ENCODE measurements around the gene AGAP5. TPM values are rescaled to one million over a fixed set of nuclear protein-coding genes. Genes with fewer than 3 reads are reported as not detected.

The AGAP5 gene
- total and polyA plus RNA-seq, 2 of the 4 experiments (the other 2 are of a cell fraction) = 1.8 to 4.1 TPM

DNA sequence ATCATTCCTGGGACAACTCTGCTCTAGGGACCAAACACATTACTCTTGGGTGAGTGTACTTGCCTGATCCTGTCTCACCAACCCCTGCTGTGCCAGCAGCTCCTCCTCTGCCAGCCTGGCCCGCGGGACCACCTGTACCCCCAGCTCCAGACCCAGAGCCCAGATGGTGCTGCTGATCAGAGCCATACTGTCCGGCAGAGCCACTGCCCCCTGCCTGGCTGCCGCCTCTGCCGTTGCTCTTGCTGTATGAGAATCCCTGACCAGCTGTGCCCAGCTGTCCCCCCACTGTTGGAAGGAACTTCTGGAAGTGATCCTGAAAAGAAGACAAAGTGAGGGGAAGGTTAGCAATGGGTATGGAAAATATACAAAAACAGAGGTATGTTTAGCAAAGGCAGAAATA, 63.5 kb downstream of the AGAP5 start:
- Histone ChIP-seq H4K8ac (ENCODE audit: low read depth in 2 of 2, low read length in 2 of 2) (no peak overlapping the region), H2BK20ac (ENCODE audit: low read depth, low read length) (no peak overlapping the region), H4K5ac (ENCODE audit: low read depth, low read length) (no peak overlapping the region), H2BK5ac (ENCODE audit: low read depth, low read length, poor library complexity, severe bottlenecking) (no peak overlapping the region), H3K4me2 (ENCODE audit: low read depth, low read length) (no peak overlapping the region; the same call in 1 of the 2 replicates), H2BK120ac (ENCODE audit: low read depth, low read length) (no peak overlapping the region), H3K4me1 (ENCODE audit: control insufficient read depth, insufficient read depth, low read length) (no peaks in the 10 kb centered on the region; the same call in 1 of the 2 replicates), H4K20me1 (ENCODE audit: insufficient read depth, low read length) (no peaks in the 10 kb centered on the region), H3K56ac (ENCODE audit: extremely low read depth, insufficient read depth, low read length) (no peak overlapping the region), H3K27me3 (ENCODE audit: control insufficient read depth, insufficient read depth, low read length) (peaks cover 6% of the 10 kb centered on the region; the same call in 1 of the 2 replicates), H3K23ac (ENCODE audit: low read depth, low read length) (no peak overlapping the region), H2AK5ac (ENCODE audit: low read depth, low read length) (no peak overlapping the region), H3K9me1 (ENCODE audit: insufficient read depth, low read length) (no peaks in the 10 kb centered on the region), H3K14ac (replicated peaks; ENCODE audit: low read depth, low read length) (no peak overlapping the region), H3K79me1 (ENCODE audit: low read depth in 1 of 2, low read length in 2 of 2) (no peaks in the 10 kb centered on the region), H2AK9ac (replicated peaks; ENCODE audit: low read depth, low read length, poor library complexity) (no peak overlapping the region), H3K36me3 (ENCODE audit: control insufficient read depth, insufficient read depth, low read length) (no peaks in the 10 kb centered on the region), H2BK15ac (ENCODE audit: low read depth, low read length) (no peak overlapping the region), H4K91ac (ENCODE audit: insufficient read depth, low read depth, low read length) (no peak overlapping the region), H3K9ac (ENCODE audit: low read depth, low read length) (no peak overlapping the region), H3K18ac (ENCODE audit: low read depth, low read length) (no peak overlapping the region), H3K4ac (ENCODE audit: low read depth, low read length) (no peak overlapping the region), H3K9me3 (ENCODE audit: control insufficient read depth, insufficient read depth, low read length) (no peaks in the 10 kb centered on the region), H3K4me3 (ENCODE audit: insufficient read depth, low read depth, low read length) (no peak overlapping the region), H3K27ac (ENCODE audit: insufficient read depth, low read length) (no peak overlapping the region), H2AFZ (replicated peaks; ENCODE audit: low read length, poor library complexity) (peak overlapping the region; percentile 79)
- CTCF ChIA-PET = interaction anchor here (0.5 kb wide), 1 partner anchor 200 kb away, joined by 3 read pairs; no protein-coding TSS in a partner anchor
- BruUV-seq (replicated peaks) = no TSS peak
- DNase-seq (no peak), ATAC-seq (ENCODE audit: low read depth) (no peak)
- intact Hi-C loops (cut with micrococcal nuclease) (no loop called here), dilution Hi-C loops (cut with HindIII; ENCODE audit: low sequenced_read_pairs, unreplicated experiment) (no loop called here), in situ Hi-C loops (cut with MboI; ENCODE audit: low sequenced_read_pairs) (loop anchor here (25.0 kb wide), 1 partner anchor 372 kb away; the partner anchor contains the start of gene MRPS16)
- TF ChIP-seq MAZ (IDR thresholded peaks at IDR 0.05; ENCODE audit: borderline replicate concordance, low read depth, low read length) (no peak), NFE2L2 (IDR thresholded peaks at IDR 0.05; ENCODE audit: low read depth, low read length) (no peak), FOS (IDR thresholded peaks at IDR 0.05; ENCODE audit: low read depth, low read length) (no peak), BHLHE40 (IDR thresholded peaks at IDR 0.05; ENCODE audit: low read depth, low read length) (no peak), MAFK (IDR thresholded peaks at IDR 0.05; ENCODE audit: low read depth, low read length) (no peak), SMC3 (IDR thresholded peaks at IDR 0.05; ENCODE audit: low read depth, low read length) (no peak), RCOR1 (IDR thresholded peaks at IDR 0.05; ENCODE audit: insufficient replicate concordance, low read length) (no peak), MXI1 (IDR thresholded peaks at IDR 0.05; ENCODE audit: borderline replicate concordance, low read depth, low read length) (no peak)
- TF ChIP-seq, protein P1, sequence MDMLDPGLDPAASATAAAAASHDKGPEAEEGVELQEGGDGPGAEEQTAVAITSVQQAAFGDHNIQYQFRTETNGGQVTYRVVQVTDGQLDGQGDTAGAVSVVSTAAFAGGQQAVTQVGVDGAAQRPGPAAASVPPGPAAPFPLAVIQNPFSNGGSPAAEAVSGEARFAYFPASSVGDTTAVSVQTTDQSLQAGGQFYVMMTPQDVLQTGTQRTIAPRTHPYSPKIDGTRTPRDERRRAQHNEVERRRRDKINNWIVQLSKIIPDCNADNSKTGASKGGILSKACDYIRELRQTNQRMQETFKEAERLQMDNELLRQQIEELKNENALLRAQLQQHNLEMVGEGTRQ (IDR thresholded peaks at IDR 0.05; ENCODE audit: low read depth, low read length) = no peak
- POLR2A ChIA-PET (ENCODE audit: unreplicated experiment) = no interaction called here
- 7% methylated on average over 3 of the region's 5 CpGs; no CpG with 5 or more reads in 1 of the 2 experiments for WGBS, 2 experiments (ENCODE audit: extremely low coverage in 2 of 2, insufficient read length in 1 of 2)
